ENCODE results near the gene DCTN3. TPM values are rescaled to one million over a fixed set of nuclear protein-coding genes. Genes with fewer than 3 reads are reported as not detected.

Gene DCTN3
- total RNA-seq, result 58.1 and 78.7 TPM in 2 replicates

DNA sequence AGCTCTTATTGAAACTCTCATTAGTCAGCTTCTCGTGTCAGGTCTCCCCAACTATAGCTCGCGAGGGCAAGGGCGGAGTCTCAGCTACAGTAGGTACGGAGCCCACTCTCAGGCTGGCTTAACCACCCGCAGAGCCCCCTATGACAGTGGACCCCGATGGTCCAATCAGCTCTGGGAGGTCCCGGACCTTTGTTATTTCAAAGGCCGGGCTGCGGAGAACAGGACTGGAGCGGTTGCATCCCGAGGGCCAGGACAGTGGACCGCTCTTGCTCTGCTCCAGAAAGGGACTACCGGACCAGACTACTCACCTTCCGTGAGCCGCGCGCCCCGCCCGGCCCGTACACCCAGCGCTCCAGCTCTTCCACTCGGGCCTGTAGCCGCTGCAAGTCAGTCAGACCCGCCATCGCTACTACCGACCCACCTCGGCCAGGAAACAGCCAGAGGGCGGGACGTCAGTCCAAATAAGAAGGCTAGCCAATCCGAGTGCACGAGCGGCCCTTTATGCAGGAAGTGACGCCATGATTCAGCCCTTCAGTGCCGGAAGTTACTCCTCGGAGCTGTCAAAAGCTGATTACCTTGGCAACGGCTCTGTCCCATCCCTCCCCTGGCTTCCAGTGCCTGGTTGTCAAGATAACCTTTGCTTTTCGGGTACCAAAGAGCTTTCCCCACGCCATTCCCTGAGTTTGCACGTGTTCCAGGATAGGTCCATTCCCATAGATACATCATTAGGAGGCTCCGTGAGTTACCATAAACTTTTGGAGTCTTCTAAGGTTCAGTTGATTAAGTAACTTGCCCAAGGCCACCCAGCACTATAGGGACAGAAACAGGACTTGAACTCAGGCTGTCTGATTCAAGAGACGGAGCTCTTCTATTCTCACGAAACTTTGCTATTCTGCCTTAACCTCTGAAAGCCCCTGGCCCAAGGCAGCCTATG lies at the start of gene DCTN3:
Gene DCTN3 (minus strand): TSS at position 435 of the 934 bp plus-strand sequence. CDS start 31 bp downstream, at position 404.

DNA sequence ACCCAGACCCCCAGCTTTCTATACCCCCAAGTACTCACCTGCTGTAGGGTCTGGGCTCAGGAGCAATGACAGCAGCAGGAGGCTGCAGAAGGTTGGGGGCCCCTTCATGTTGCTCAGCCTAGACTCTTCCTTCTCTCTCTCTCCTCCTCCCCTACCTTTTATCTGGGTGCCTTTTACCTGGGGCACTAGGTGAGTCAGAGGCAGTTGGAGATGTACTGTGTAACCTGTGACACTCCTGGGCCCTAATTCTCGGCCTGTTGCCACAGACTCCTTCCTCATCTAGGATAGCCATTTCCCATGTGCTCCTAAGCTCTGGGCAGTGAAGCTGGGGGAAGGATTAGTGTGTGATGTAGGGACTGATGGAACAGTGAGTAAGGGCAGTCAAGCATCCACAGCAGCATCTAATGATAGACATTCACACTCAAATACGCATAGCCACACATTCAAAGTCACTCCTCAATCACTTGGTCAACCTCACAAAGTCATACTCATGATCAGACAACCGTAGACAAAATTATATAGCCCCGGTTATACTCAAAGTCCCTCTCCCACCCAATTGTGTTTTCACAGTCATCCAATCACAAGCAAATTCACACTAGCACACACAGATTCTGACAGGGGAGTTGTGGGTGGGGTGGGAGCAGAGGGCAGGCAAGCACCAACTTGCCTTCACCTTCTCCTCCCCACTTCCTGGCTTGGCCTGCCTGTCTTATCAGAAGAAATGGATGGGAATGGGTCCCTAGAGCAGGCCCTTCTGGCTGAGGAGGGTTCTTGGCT lies 42.4 kb upstream of the DCTN3 start, which contains the start of gene CCL27:
Gene CCL27 (minus strand): TSS at position 132 of the 777 bp plus-strand sequence. CDS start 24 bp downstream, at position 108.

DNA sequence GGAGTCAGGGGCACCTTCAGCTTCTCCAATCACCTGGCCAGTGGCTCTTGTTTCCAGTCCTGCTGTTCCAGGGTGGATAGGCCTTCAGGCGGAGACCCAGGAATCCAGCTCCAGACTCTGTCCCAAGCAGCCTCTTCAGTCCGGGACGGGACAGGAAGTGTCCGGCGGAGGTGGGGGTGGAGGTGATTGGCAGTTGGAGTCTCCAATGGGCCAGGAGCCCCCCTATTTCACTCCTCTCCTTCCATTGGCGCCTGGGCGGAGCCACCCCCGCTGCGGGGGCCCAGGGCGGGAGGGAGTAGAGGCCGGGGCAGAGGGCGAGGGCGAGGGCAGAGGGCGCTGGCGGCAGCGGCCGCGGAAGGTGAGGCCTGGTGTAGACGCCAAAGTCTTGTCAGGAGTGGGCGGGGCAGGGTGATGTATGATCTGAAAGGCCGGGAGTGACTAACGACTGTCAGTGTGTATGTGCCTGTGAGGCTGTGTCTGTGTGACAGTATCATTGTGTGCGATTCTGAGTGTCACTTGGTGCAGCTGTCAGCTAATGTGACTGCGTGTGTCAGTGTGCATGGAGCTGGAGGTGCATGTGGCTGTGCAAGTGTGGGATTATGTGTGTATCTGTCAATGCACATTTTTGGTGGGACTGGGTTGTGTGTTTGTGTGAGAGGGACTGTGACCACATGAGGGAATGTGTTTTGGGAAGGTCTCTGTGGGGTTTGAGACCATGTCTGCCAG lies 31.7 kb upstream of the DCTN3 start, which contains the start of gene IL11RA:
Gene IL11RA (plus strand): TSS at position 310 of the 726 bp plus-strand sequence. CDS start 3,033 bp downstream, outside the sequence.

DNA sequence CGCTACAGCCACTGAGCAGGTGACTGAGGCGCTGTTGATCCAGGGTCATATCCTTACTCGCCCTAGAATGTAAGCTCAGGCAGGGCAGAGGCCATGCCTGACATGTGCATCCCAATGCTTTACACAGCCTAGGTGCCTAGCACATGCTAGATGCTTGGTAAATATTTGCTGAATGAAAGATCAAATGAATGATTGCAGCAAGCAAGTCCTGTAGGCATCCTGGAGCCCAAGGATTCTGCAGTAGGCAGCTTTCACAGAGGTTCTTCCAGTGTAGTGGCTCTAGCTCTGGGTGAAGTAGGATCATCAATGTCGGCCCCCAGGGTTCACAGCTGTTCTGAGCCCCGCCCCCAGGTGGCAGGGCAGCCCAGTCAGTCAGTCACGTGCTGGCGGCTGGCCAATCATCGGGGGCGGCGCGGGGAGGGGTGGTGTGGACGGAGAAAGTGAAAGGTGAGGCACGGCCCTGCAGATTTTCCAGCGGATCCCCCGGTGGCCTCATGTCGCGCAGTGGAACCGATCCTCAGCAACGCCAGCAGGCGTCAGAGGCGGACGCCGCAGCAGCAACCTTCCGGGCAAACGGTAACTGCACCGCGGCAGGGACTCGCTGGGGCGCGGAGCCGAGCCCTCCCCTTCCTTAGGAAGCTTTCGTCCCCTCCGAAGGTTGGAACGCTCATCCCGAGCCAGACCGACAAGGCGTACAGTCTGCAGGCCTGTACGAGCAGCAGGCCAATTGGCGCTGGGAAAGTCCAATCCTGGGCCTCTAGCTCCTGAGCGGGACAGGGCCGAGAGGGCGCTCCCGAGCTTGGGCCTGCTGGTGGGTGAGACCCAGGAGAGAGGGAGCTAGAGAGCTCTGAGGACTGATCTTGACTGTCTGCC lies 26.2 kb upstream of the DCTN3 start, which contains the start of gene GALT:
Gene GALT (plus strand): TSS at position 465 of the 873 bp plus-strand sequence. CDS start 30 bp downstream, at position 495.

DNA sequence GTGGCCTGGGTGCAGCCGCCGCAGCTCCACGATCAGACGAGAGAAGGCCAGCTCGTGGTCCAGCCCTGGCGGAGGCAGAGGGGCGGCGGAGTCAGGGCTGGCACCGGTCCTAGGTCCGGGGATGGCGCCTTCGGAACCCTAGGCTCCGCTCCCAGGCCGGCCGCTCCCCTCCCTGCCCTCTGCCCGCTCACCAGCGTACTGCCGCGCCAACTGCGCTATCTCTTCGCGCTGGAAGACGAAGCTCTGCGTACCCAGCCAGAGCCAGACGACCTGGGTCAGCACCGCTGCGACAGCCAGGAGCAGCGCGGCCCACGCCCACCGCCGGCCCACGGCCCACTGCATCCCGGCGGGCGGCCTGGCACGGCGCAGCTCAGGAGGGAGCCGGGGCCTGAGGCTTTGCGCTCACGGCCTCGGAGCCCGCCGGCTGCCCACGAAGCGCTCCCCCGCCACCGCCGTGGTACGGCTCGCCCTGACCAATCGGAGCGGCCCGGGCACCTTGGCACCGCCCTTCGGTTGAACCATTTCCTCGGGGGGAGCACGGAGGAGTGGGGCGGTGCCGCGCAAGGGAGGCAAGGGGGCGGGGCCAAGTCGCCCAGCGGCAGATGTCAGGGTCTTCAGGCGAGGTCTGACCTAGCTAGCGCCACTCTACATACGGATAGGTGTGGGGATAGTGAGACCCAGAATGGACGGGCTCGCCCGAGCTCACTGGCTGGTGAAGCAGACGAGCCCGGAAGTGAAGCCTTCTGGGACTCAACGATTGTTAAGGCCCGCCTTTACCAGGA lies 17.3 kb upstream of the DCTN3 start, which contains the start of gene SIGMAR1:
Gene SIGMAR1 (minus strand): TSS at position 432 of the 782 bp plus-strand sequence. CDS start 90 bp downstream, at position 342.

DNA sequence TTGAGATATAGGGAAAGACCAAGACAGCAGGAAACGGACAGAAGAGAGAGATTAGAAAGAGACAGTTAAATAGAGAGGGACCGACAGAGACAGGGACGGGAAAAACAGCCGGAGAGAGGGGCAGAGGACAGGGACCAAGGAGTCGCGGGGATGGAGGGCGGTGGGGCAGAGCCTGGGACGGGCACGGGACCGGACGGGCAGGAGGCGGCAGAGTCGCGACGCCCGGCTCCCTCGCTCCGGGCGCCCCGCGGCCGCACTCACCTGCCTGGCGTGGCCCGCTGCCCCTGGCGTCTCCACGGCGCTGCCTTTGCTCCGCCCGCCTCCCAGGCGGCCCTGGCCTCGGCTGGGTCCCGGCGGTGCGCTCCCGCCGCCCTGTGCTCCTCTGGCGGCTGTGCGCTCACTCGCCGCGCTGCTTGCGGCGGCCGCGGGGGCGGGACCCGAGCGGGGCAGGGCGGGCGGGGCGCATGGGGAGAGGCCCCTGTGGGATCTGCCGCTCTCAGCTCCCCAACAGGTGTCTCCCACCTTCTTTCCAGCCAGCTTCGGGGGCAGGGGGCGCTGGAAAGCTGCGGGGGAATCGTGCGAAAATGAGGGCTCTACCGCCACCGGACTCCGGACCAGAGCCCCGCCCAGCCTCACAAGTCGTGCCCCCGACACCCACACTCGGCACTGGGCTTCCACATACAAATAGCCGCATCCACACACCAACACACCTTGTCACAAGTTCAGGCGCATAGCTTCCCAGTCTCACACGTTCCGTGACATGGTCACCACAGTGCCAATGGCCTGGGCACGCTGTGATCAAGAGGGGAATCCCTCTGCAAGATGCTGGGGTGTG lies 8.6 kb upstream of the DCTN3 start, which contains the start of gene ARID3C:
Gene ARID3C (minus strand): TSS at position 411 of the 835 bp plus-strand sequence. CDS start 1,052 bp downstream, outside the sequence.

DNA sequence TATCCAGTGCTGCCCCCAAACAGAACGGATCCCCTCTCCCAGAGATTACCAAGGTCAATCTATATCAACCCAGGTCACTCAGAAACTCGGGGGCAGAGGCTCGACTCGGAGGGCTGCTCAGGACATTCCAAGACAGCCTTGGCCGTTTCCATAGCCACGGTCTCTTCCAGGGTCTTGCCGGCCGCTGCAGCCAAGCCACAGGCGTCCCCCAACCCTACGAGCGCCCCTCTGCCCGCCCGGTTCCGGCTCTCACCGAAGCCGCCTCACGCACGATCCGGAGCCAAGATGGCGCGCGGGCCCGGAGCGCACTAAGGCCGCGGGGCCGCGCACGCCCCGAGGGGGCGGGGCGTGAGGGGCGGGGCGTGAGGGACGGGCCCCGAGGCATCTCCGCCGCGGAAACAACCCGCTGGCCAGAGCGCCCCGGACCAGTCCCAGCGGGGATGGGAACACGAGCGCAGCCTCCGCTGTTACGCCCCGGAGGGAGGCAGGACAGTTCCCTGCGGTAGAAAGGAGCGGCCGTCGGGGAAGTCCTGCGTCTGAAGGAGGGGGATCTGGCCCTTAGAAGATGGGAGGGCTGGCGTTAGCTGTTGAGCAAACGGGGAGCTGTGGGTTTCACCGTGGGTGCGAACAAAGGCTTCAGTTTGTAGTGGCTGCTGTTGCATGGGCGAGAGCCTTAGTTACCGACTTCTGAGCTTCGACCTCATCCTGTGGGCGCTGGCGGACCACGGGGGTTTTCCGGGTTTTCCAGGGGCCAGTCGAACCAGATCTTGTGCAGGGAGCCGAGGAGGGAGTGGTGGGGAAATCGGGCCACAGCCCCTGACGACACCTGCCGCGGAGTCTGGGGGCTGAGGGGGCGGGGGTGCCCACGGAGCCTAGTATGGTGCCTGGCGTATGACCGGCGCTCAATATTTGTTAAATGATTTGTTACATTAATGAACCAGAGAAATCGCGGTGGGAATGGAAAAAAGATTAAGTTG lies 8.2 kb downstream of the DCTN3 start, which contains the start of gene RPP25L:
Gene RPP25L (minus strand): TSS at position 287 of the 977 bp plus-strand sequence. CDS start 801 bp downstream, outside the sequence.

DNA sequence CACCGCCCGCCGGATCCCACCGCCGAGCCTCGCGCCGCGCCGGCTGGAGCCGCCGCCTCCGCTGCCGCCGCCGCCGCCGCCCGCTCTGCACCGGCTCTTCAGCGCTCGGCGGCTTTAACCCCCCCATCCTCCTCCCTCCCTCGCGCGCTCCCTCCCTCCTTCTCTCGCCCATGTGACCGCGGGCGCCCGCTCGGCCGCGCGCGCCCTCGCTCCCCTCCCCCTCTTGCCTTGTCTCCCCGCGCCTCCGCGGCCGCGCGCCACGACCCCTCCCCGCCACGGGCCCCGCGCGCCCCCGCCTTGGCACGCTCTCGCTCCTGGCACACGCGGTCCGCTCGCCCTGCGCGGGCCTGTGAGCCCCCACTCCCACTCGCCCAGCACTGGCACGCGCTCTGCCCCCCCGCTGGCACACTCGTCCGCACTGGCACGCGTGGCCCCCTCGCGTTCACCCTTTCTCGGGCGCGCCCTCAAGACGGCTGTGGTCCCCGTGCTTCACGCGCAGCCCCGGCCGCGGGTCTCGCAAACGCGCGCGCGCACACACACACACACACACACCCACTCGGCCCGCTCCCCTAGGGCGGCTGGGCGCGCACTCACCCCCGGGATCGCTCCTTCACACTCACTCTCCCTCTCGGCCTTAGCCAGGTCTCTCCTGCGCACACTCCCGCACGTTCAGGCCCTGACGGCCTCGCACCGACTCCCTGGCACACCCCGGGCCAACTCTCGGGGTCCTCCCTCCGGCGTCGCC lies 30.5 kb downstream of the DCTN3 start, which contains the start of gene CNTFR:
Gene CNTFR (minus strand): TSS at position 89 of the 745 bp plus-strand sequence. CDS start 20,743 bp downstream, outside the sequence.

Small RNA genes lying within 50 kb of the gene (small RNA-seq; reads per million reads assigned to genes)
- not detected for gene CCL27

Other genes starting within 250 kb of the DCTN3 start
- 0.97 and 1.1 TPM in 2 replicates for gene MYORG, start 243.6 kb downstream of the DCTN3 start, total RNA-seq
- gene FAM219A, start 161.9 kb downstream of the DCTN3 start, total RNA-seq, result 14.9 and 16.5 TPM in 2 replicates
- not detected in 2 replicates for gene DNAI1, start 161.7 kb downstream of the DCTN3 start, total RNA-seq
- not detected in 2 replicates for gene ENHO, start 97.5 kb downstream of the DCTN3 start, total RNA-seq
- not detected in 2 replicates for gene CNTFR, start 30.8 kb downstream of the DCTN3 start, total RNA-seq
- 15.4 and 18.3 TPM in 2 replicates for gene RPP25L, start 8.4 kb downstream of the DCTN3 start, total RNA-seq
- gene ARID3C, start 8.6 kb upstream of the DCTN3 start, total RNA-seq, result 0.12 and 0.32 TPM in 2 replicates
- gene SIGMAR1, start 17.3 kb upstream of the DCTN3 start, total RNA-seq, result 78.9 and 83.9 TPM in 2 replicates
- 52.6 and 54.6 TPM in 2 replicates for gene GALT, start 26.2 kb upstream of the DCTN3 start, total RNA-seq
- gene IL11RA, start 31.7 kb upstream of the DCTN3 start, total RNA-seq, result 86.6 and 89.4 TPM in 2 replicates
- not detected in 2 replicates for gene CCL27, start 42.2 kb upstream of the DCTN3 start, total RNA-seq
- gene CCL19, start 70.8 kb upstream of the DCTN3 start, total RNA-seq, result not detected in 2 replicates
- not detected in 2 replicates for gene CCL21, start 89.6 kb upstream of the DCTN3 start, total RNA-seq